NCI-H1436 treated with DMSO at 0.1 percent for 48 hours (cell line): ENCODE data around the gene HEATR5B.
"Not testable (repeated sequence)": the region's sequence is repeated elsewhere in the genome, so short reads cannot be mapped to it uniquely, and the experiment has no call there.

Experiments used
- DNase-seq: peaks from one replicate; lab custom pipeline; 2025; lab: John Stamatoyannopoulos, UW

The HEATR5B gene

GRCh38 chr2:36941867-36942266 is 142.3 kb downstream of the HEATR5B start:
- no peak for DNase-seq

GRCh38 chr2:36936526-36936925 is 147.6 kb downstream of the HEATR5B start:
- not testable (repeated sequence) for DNase-seq

- DNase-seq = not testable (repeated sequence)
These were observed 152.5 kb downstream of the HEATR5B start for GRCh38 chr2:36931688-36932087.
